ENCODE data around the gene NPPB. TPM values are rescaled to one million over a fixed set of nuclear protein-coding genes. Genes with fewer than 3 reads are reported as not detected.

NPPB gene
- total RNA-seq, 6 experiments from 2014 or later: not detected

GRCh38 chr1:11833900-11834299 is 24.8 kb downstream of the NPPB start:
- H3K4me3 Mint-ChIP-seq: no peak overlapping the region
- H3K27me3 Mint-ChIP-seq (ENCODE audit: insufficient read depth): no peaks in the 10 kb centered on the region; the same call in none of the 2 replicates
- DNase-seq: no peak
- peaks cover 13% of the 10 kb centered on the region; the same call in 1 of the 2 replicates for H3K36me3 Mint-ChIP-seq (ENCODE audit: low read depth)
- TF ChIP-seq, protein P1, sequence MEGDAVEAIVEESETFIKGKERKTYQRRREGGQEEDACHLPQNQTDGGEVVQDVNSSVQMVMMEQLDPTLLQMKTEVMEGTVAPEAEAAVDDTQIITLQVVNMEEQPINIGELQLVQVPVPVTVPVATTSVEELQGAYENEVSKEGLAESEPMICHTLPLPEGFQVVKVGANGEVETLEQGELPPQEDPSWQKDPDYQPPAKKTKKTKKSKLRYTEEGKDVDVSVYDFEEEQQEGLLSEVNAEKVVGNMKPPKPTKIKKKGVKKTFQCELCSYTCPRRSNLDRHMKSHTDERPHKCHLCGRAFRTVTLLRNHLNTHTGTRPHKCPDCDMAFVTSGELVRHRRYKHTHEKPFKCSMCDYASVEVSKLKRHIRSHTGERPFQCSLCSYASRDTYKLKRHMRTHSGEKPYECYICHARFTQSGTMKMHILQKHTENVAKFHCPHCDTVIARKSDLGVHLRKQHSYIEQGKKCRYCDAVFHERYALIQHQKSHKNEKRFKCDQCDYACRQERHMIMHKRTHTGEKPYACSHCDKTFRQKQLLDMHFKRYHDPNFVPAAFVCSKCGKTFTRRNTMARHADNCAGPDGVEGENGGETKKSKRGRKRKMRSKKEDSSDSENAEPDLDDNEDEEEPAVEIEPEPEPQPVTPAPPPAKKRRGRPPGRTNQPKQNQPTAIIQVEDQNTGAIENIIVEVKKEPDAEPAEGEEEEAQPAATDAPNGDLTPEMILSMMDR (IDR thresholded peaks at IDR 0.05): no peak
- no peak overlapping the region for H3K27ac Mint-ChIP-seq
- no peaks in the 10 kb centered on the region for H3K4me1 Mint-ChIP-seq (ENCODE audit: low read depth)
- no peaks in the 10 kb centered on the region for H3K9me3 Mint-ChIP-seq

- Mint-ChIP-seq H3K9me3 (no peaks in the 10 kb centered on the region), H3K36me3 (ENCODE audit: low read depth) (peaks cover 10% of the 10 kb centered on the region; the same call in 1 of the 2 replicates), H3K27me3 (ENCODE audit: insufficient read depth) (no peaks in the 10 kb centered on the region; the same call in none of the 2 replicates), H3K27ac (no peak overlapping the region), H3K4me3 (no peak overlapping the region), H3K4me1 (ENCODE audit: low read depth) (no peaks in the 10 kb centered on the region)
- DNase-seq: no peak
- TF ChIP-seq, protein P1 (IDR thresholded peaks at IDR 0.05): no peak
Observed at GRCh38 chr1:11833497-11833896, 25.2 kb downstream of the NPPB start.

- DNase-seq: no peak
Observed at GRCh38 chr1:11831945-11832725, 26.6 kb downstream of the NPPB start.

DNA sequence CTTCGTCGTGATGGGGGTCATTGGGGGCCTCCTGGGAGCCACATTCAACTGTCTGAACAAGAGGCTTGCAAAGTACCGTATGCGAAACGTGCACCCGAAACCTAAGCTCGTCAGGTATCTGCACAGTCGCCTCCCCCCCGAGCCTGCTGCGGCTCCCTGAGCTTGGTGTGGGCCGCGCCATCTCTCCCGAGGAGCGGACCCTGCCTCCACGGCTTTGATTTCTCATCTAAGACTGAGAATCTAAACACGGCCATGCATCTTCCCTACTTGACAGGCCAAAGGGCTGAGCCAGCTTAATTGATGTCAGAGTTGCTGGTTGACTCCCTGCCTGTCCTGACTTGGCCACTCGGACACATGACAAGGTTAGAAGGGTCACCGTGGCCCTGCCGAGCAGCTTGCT is 30.2 kb downstream of the NPPB start:
- Mint-ChIP-seq H3K27ac (no peak overlapping the region), H3K27me3 (ENCODE audit: insufficient read depth) (no peaks in the 10 kb centered on the region; the same call in none of the 2 replicates)

More at GRCh38 chr1:11831945-11832725, 26.6 kb downstream of the NPPB start:
- Mint-ChIP-seq H3K27me3 (ENCODE audit: insufficient read depth) (no peaks in the 10 kb centered on the region; the same call in none of the 2 replicates), H3K4me1 (ENCODE audit: low read depth) (no peaks in the 10 kb centered on the region), H3K36me3 (ENCODE audit: low read depth) (peaks cover 8% of the 10 kb centered on the region; the same call in 1 of the 2 replicates), H3K4me3 (no peak overlapping the region), H3K9me3 (no peaks in the 10 kb centered on the region), H3K27ac (no peak overlapping the region)
- TF ChIP-seq, protein P1 (IDR thresholded peaks at IDR 0.05): no peak

DNA sequence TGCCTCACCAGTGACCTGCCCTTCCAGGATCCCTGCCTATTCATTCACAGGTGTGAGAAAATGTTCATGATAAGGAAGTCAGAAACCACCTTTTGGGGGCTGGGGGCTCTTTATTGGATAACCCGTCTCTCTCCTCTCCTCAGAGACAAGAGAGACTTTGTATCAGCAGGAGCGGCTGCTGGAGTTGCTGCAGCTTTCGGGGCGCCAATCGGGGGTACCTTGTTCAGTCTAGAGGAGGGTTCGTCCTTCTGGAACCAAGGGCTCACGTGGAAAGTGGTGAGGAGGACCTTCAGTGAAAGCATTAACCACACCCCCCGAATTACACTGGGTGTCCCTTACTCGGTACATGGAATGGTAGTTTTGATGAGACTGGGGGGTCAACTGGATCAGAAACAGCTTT is 31.8 kb downstream of the NPPB start:
- no peak overlapping the region for H3K4me3 Mint-ChIP-seq
- H3K9me3 Mint-ChIP-seq: no peaks in the 10 kb centered on the region
- H3K4me1 Mint-ChIP-seq (ENCODE audit: low read depth): peaks cover 5% of the 10 kb centered on the region
- no peaks in the 10 kb centered on the region; the same call in none of the 2 replicates for H3K27me3 Mint-ChIP-seq (ENCODE audit: insufficient read depth)
- H3K27ac Mint-ChIP-seq: no peak overlapping the region
- DNase-seq: no peak
- peaks cover 9% of the 10 kb centered on the region for H3K36me3 Mint-ChIP-seq (ENCODE audit: low read depth)
- TF ChIP-seq, protein P1 (IDR thresholded peaks at IDR 0.05): no peak

More for the DNA sequence above, 30.2 kb downstream of the NPPB start:
- Mint-ChIP-seq H3K36me3 (ENCODE audit: low read depth) (peaks cover 9% of the 10 kb centered on the region), H3K4me1 (ENCODE audit: low read depth) (no peaks in the 10 kb centered on the region), H3K4me3 (no peak overlapping the region), H3K9me3 (no peaks in the 10 kb centered on the region)
- TF ChIP-seq, protein P1 (IDR thresholded peaks at IDR 0.05): no peak
- DNase-seq: no peak

Data from HFFc6 (cell line).